Fibroblast of mammary gland (primary cell): ENCODE measurements around the gene WFDC10B.
"Not testable (repeated sequence)": the region's sequence is repeated elsewhere in the genome, so short reads cannot be mapped to it uniquely, and the experiment has no call there.

Experiments used
- DNase-seq: peaks from one replicate; pipeline ENCODE4 v3.0.0-alpha.2; 2010; ENCODE audit warnings: low read depth
- H3K4me3 ChIP-seq: 2 replicates; pipeline ENCODE4 v1.5.1; 2011; ENCODE audit warnings: low read depth, mild to moderate bottlenecking, low read length, moderate library complexity; ENCODE audit not compliant: control insufficient read depth
- CTCF ChIP-seq: conservative IDR thresholded peaks from 2 replicates; pipeline ENCODE4 v1.5.1; 2011; ENCODE audit warnings: low read depth, low read length, inconsistent platforms; ENCODE audit not compliant: control insufficient read depth, insufficient read depth

Gene WFDC10B

DNA sequence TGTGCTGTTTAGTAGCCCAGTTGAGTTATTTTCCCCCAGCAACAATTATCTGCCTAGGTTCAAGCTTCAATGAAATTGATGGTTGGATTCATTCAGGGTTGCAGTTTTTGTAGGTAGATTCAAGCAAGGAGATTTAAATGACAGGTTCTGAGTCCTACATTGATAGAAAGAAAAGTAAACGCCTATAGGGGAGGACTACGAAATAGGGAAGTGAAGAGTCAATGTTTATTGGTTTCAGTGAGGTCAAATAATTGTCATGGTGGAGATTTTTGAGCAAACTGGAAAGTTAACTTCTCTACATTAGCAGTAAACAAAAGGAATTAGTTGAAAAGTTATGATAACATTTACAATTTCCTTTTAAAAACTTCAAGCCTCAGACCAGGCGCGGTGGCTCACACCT is 3.7 kb downstream of the WFDC10B start:
- no peak for DNase-seq
- no peak overlapping the region for H3K4me3 ChIP-seq
- TF ChIP-seq CTCF: no peak

DNA sequence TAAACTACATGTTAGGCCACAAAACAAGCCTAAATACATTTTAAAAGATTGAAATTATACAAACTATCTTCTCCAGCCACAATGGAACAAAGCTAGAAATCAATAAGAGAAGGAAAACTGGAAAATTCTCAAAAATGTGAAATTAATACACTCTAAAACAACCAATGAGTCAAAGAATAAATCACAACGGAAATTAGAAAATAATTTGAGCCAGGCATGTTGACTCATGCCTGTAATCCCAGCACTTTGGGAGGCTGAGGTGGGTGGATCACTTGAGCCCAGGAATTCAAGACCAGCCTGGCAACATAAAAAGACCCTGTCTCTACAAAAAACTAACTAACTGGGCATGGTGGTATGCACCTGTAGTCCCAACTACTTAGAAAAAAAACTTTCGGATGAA is 9.3 kb downstream of the WFDC10B start:
- TF ChIP-seq CTCF: no peak
- no peak overlapping the region for H3K4me3 ChIP-seq
- peak; percentile 23 for DNase-seq

DNA sequence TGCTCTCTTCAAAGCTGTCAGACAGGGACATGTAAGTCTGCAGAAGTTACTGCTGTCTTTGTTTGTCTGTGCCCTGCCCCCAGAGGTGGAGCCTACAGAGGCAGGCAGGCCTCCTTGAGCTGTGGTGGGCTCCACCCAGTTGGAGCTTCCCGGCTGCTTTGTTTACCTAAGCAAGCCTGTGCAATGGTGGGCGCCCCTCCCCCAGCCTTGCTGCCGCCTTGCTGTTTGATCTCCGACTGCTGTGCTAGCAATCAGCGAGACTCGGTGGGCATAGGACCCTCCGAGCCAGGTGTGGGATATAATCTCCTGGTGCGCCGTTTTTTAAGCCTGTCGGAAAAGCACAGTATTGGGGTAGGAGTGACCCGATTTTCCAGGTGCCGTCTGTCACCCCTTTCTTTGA is 11.5 kb downstream of the WFDC10B start:
- H3K4me3 ChIP-seq, DNase-seq: not testable (repeated sequence)

DNA sequence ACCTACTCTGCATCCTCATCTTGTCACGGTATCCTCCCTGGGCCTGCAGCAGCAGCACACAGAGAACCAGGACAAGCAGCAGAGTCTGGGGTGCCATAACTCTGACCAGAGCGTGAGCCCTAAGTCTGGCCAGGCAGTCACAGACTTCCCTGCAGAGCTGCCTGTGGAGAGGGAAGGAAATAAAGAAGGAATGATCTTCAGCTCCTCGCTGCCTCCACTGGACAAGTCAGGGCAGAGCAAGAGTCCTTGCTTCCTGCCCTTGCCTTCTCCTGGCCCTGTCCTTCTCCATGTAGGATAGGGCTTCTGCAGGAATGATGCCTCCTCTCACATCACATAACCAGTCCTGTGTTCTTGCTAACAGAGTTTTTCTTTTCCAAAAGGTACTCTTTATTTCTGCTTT is 18.9 kb downstream of the WFDC10B start:
- peak; percentile 24 for TF ChIP-seq CTCF
- peak; percentile 19 for DNase-seq
- no peak overlapping the region for H3K4me3 ChIP-seq

DNA sequence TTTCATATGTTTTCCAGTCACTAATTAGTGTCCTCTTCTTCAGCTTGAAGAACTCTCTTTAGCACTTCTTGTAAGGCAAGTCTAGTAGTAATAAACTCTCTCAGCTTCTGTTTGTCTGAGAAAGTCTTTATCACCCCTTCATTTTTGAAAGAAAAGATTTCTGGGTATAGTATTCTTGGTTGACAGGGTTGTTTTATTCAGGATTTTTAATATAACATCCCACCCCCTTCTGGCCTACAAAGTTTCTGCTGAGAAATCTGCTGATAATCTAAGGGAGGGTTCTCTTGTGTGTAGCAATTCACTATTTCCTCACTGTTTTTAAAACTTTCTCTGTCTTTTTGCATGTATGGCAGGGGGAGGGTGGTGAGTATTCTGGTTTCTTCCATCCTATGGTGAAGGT is 25.2 kb downstream of the WFDC10B start:
- no peak overlapping the region for H3K4me3 ChIP-seq
- DNase-seq: no peak

DNA sequence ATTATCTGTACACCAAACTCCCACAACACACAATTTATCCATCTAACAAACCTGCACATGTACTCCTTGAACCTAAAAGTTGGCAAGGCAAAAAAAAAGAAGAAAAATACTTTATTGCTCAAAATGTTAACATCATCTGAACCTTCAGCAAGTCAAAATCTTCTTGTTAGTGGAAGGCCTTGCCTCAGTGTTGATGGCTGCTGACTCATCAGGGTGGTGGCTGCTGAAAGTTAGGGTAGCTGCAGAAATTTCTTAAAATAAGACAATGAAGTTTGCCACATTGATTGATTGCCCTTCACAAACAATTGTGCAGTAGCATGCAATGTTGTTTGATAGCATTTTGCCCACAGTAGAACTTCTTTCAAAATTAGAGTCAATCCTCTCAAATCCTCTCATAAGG is 32.1 kb downstream of the WFDC10B start:
- DNase-seq: no peak
- H3K4me3 ChIP-seq: no peak overlapping the region
- TF ChIP-seq CTCF: no peak

More for the DNA sequence above, 25.2 kb downstream of the WFDC10B start:
- TF ChIP-seq CTCF: no peak

GRCh38 chr20:45670139-45670538 is 34.7 kb downstream of the WFDC10B start, which contains the start of gene WFDC11:
WFDC11 (minus strand) TSS chr20:45670239; CDS start chr20:45650600, 19,639 bp downstream.
- DNase-seq: no peak
- H3K4me3 ChIP-seq: no peak within 1 kb of the TSS
- TF ChIP-seq CTCF: no peak

DNA sequence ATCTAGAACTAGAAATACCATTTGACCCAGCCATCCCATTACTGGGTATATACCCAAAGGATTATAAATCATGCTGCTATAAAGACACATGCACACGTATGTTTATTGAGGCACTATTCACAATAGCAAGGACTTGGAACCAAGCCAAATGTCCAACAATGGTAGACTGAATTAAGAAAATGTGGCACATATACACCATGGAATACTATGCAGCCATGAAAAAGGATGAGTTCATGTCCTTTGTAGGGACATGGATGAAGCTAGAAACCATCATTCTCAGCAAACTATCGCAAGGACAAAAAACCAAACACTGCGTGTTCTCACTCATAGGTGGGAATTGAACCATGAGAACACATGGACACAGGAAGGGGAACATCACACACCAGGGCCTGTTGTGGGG is 47.8 kb downstream of the WFDC10B start:
- DNase-seq, H3K4me3 ChIP-seq: not testable (repeated sequence)

DNA sequence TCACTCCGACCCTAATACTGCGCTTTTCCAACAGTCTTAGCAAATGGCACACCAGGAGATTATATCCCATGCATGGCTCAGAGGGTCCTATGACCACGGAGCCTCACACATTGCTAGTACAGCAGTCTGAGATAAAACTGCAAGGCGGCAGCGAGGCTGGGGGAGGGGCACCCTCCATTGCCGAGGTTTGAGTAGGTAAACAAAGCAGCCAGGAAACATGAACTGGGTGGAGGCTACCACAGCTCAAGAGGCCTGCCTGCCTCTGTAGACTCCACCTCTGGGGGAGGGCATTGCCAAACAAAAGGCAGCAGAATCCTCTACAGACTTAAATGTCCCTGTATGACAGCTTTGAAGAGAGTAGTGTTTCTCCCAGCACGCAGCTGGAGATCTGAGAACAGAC is 53.1 kb downstream of the WFDC10B start:
- DNase-seq: not testable (repeated sequence)

More for the DNA sequence above, 53.1 kb downstream of the WFDC10B start:
- H3K4me3 ChIP-seq: not testable (repeated sequence)
